Spleen (tissue), 11 donors: ENCODE measurements around the gene CNOT2. TPM values are rescaled to one million over a fixed set of nuclear protein-coding genes. Genes with fewer than 3 reads are reported as not detected.

ENCODE experiments used
- DNase-seq: peaks from one replicate; pipeline ENCODE4 v3.0.0-alpha.2; 2020
- H3K27ac ChIP-seq, 8 donors: fragments of 200-600 bp; sonication (generic) in 7 of 8; 1 replicate in 4 of 8; 2 replicates in 4 of 8; pipeline versions ENCODE4 v1.5.0 to v1.8.0; 2016 to 2021; ENCODE audit warnings: inconsistent platforms in 4 of 8, mild to moderate bottlenecking in 4 of 8, moderate library complexity in 1 of 8
- H3K27me3 ChIP-seq, 7 donors: fragments of 200-600 bp; sonication (generic) in 6 of 7; replicated peaks in 1 of 7; 1 replicate in 4 of 7; 2 replicates in 3 of 7; pipeline versions ENCODE4 v1.5.0 to v1.8.0; 2016 to 2021; ENCODE audit warnings: inconsistent platforms in 3 of 7, mild to moderate bottlenecking in 1 of 7
- H3K36me3 ChIP-seq, 6 donors: fragments of 200-600 bp; sonication (generic) in 5 of 6; 1 replicate in 4 of 6; 2 replicates in 2 of 6; pipeline versions ENCODE4 v1.5.0 to v1.8.0; 2016 to 2021; ENCODE audit warnings: inconsistent platforms in 2 of 6
- H3K4me1 ChIP-seq, 6 donors: fragments of 200-600 bp; sonication (generic) in 5 of 6; 1 replicate in 3 of 6; 2 replicates in 3 of 6; pipeline versions ENCODE4 v1.5.0 to v1.8.0; 2016 to 2021; ENCODE audit warnings: inconsistent platforms in 3 of 6
- H3K4me3 ChIP-seq, 8 donors: fragments of 200-600 bp; sonication (generic) in 7 of 8; 1 replicate in 4 of 8; 2 replicates in 4 of 8; pipeline versions ENCODE4 v1.5.0 to v1.8.0; 2016 to 2021; ENCODE audit warnings: inconsistent platforms in 4 of 8, mild to moderate bottlenecking in 4 of 8, moderate library complexity in 2 of 8
- H3K9me3 ChIP-seq, 8 donors: fragments of 200-600 bp; sonication (generic) in 7 of 8; 1 replicate in 4 of 8; 2 replicates in 4 of 8; pipeline versions ENCODE4 v1.5.0 to v1.8.0; 2016 to 2021; ENCODE audit warnings: inconsistent platforms in 4 of 8
- POLR2A ChIP-seq, 3 donors: fragments of 450-650 bp; IDR thresholded peaks; one replicate each; pipeline ENCODE4 v1.5.1; 2017; ENCODE audit warnings: antibody characterized with exemption in 3 of 3, mild to moderate bottlenecking in 1 of 3
- POLR2AphosphoS5 ChIP-seq, 3 donors: sonication (generic); formaldehyde crosslinking; IDR thresholded peaks; one replicate each; pipeline ENCODE4 v1.5.1; 2017; ENCODE audit warnings: antibody characterized with exemption in 3 of 3
- intact Hi-C: fragments of 100-400 bp; cut with DNase I; formaldehyde crosslinking; loops from one replicate; pipeline ENCODE4 v1.15.0; 2023; ENCODE audit warnings: low total_unique reads
- polyA plus RNA-seq, 3 donors: library from polyadenylated mRNA; stranded (reverse); fragments of 200-250 nt; gene quantifications; one replicate each; pipeline ENCODE4 v1.2.1, GENCODE V29; 2013
- total RNA-seq, 7 donors: library from RNA; depleted of rRNA in 3 of 7; stranded (reverse); fragments of >200 nt in 3 of 7; fragmentation: NEBNext Ultra II Directional in 4 of 7; extraction: Animal tissue kit (Norgen Biotek cat#: 25700) in 4 of 7; gene quantifications; one replicate each; pipeline versions ENCODE4 v1.1.0 to v1.2.1, GENCODE V29; 2016 to 2021
- TF ChIP-seq, protein P1 (sequence below), 11 experiments: fragments of 200-600 bp in 7 of 11; fragments of 450-650 bp in 4 of 11; sonication (generic) in 4 of 11; IDR thresholded peaks in 8 of 11; conservative IDR thresholded peaks in 3 of 11; 1 replicate in 7 of 11; 2 replicates in 4 of 11; pipeline versions ENCODE4 v1.4.0 to v1.8.0; 2016 to 2021; ENCODE audit warnings: antibody characterized with exemption in 11 of 11, inconsistent platforms in 4 of 11, mild to moderate bottlenecking in 1 of 11
- donor health status: healthy with polysubstance abuse.
- donor health status: DM: no; HTN: no; CAD: no; lungs with moderate emphysema.
- donor health status: DM: no; HTN: no; CAD: no.
- donor health status: Bipolar disorder and iron deficiency.
- donor health status: healthy.
- donor health status: DM: no; HTN: no; CAD: no.
- donor health status: DM: yes; HTN: yes; CAD: no.

CNOT2 gene
- total and polyA plus RNA-seq, 10 donors, result 27.4 to 212 (median 97.7) TPM

DNA sequence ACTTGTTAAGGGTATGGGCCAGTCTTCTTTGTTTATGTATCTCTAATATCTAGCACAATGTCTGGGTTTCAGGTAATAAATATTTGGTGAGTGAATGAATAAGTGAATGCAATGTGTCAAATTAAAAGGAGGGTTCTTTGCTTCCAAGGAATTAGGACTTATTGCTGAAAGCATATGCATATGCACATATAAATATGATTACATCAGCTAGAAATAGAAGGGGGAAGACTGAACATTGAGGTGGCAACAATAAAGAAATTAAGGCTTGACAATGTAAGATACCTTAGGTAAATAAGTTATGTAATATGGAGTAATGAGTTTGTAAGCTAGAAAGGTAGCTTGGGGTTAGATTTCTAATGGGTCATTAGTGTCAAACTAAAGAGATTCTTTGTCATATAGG, 160.6 kb downstream of the CNOT2 start:
- DNase-seq, result no peak
- TF ChIP-seq POLR2A (IDR thresholded peaks at IDR 0.05) (no peak), POLR2AphosphoS5 (IDR thresholded peaks at IDR 0.05) (no peak)
- TF ChIP-seq, protein P1, sequence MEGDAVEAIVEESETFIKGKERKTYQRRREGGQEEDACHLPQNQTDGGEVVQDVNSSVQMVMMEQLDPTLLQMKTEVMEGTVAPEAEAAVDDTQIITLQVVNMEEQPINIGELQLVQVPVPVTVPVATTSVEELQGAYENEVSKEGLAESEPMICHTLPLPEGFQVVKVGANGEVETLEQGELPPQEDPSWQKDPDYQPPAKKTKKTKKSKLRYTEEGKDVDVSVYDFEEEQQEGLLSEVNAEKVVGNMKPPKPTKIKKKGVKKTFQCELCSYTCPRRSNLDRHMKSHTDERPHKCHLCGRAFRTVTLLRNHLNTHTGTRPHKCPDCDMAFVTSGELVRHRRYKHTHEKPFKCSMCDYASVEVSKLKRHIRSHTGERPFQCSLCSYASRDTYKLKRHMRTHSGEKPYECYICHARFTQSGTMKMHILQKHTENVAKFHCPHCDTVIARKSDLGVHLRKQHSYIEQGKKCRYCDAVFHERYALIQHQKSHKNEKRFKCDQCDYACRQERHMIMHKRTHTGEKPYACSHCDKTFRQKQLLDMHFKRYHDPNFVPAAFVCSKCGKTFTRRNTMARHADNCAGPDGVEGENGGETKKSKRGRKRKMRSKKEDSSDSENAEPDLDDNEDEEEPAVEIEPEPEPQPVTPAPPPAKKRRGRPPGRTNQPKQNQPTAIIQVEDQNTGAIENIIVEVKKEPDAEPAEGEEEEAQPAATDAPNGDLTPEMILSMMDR (IDR thresholded peaks at IDR 0.05 in 8 of 11, conservative IDR thresholded peaks at IDR 0.05 in 3 of 11), result no peak
- Histone ChIP-seq H3K4me3 (no peak overlapping the region), H3K4me1 (no peaks in the 10 kb centered on the region), H3K27me3 (no peaks in the 10 kb centered on the region), H3K36me3 (peaks cover 0 to 12% (median 0%) of the 10 kb centered on the region in 6 donors), H3K27ac (no peak overlapping the region), H3K9me3 (no peaks in the 10 kb centered on the region)
- intact Hi-C loops, result no loop called here

Other genes with a start within 250 kb of the CNOT2 start
- gene KCNMB4, start 122.9 kb downstream of the CNOT2 start, total RNA-seq, result 1 to 10 TPM; 1.1 to 6.3 (median 2.6) TPM
- 1 to 10 TPM; 1.2 to 2.6 (median 2.1) TPM for gene KCNMB4, start 122.9 kb downstream of the CNOT2 start, polyA plus RNA-seq